HL-60 (cell line): Measurements from ENCODE around the gene HS3ST5.

ENCODE experiments used
- DNase-seq, 2 experiments: peaks; one replicate each; pipeline ENCODE4 v3.0.0-alpha.2; 2010 to 2020; ENCODE audit warnings: low read depth in 1 of 2, low spot score in 1 of 2
- H3K27ac ChIP-seq: fragments of 250-450 bp; sonication (Bioruptor Pico); replicated peaks from 2 replicates; pipeline ENCODE4 v1.5.1; 2020; ENCODE audit warnings: mild to moderate bottlenecking, moderate library complexity
- H3K27me3 ChIP-seq: fragments of 250-450 bp; sonication (Bioruptor Pico); 2 replicates; pipeline ENCODE4 v1.5.1; 2021; ENCODE audit warnings: mild to moderate bottlenecking, moderate library complexity; ENCODE audit not compliant: insufficient read depth, poor library complexity, severe bottlenecking
- H3K4me3 ChIP-seq: replicated peaks from 2 replicates; pipeline ENCODE4 v1.5.1; 2011; ENCODE audit warnings: mild to moderate bottlenecking, control low read depth, low read length; ENCODE audit not compliant: insufficient read depth
- CTCF ChIP-seq: IDR thresholded peaks from one replicate; pipeline ENCODE4 v1.5.1; 2011; ENCODE audit warnings: low read length, control low read depth, inconsistent platforms; ENCODE audit not compliant: insufficient read depth
- GABPA ChIP-seq: IDR thresholded peaks from 2 replicates; pipeline ENCODE4 v1.6.1; 2012; ENCODE audit warnings: low read depth
- POLR2AphosphoS5 ChIP-seq: IDR thresholded peaks from 2 replicates; pipeline ENCODE4 v1.6.1; 2012; ENCODE audit warnings: low read depth
- REST ChIP-seq: IDR thresholded peaks from 2 replicates; pipeline ENCODE4 v1.6.1; 2012; ENCODE audit warnings: low read depth; ENCODE audit not compliant: insufficient replicate concordance
- SPI1 ChIP-seq: IDR thresholded peaks from 2 replicates; pipeline ENCODE4 v1.6.1; 2012; ENCODE audit warnings: low read depth, mild to moderate bottlenecking, borderline replicate concordance

HS3ST5 gene

GRCh38 chr6:114158411-114158810 lies 184.4 kb downstream of the HS3ST5 start:
- H3K27me3 ChIP-seq: no peaks in the 10 kb centered on the region
- DNase-seq: no peak
- no peak overlapping the region for H3K27ac ChIP-seq
- TF ChIP-seq POLR2AphosphoS5 (no peak), SPI1 (no peak), GABPA (no peak), CTCF (no peak), REST (no peak)
- H3K4me3 ChIP-seq: no peak overlapping the region

- no peak overlapping the region for H3K4me3 ChIP-seq
- TF ChIP-seq SPI1 (no peak), REST (no peak), CTCF (no peak), POLR2AphosphoS5 (no peak), GABPA (no peak)
- H3K27me3 ChIP-seq: no peaks in the 10 kb centered on the region
- no peak overlapping the region for H3K27ac ChIP-seq
- DNase-seq: no peak
Measured at GRCh38 chr6:114157848-114158247, 185.0 kb downstream of the HS3ST5 start.

- H3K4me3 ChIP-seq: no peak overlapping the region
- DNase-seq: no peak
- H3K27me3 ChIP-seq: no peaks in the 10 kb centered on the region
- no peak for TF ChIP-seq CTCF
- no peak for TF ChIP-seq SPI1
- TF ChIP-seq GABPA: no peak
- no peak overlapping the region for H3K27ac ChIP-seq
Measured at GRCh38 chr6:114155763-114156162, 187.1 kb downstream of the HS3ST5 start.

GRCh38 chr6:114154812-114155211 lies 188.0 kb downstream of the HS3ST5 start:
- H3K27me3 ChIP-seq: no peaks in the 10 kb centered on the region
- no peak for DNase-seq
- TF ChIP-seq GABPA: no peak
- no peak for TF ChIP-seq POLR2AphosphoS5
- TF ChIP-seq CTCF: no peak
- TF ChIP-seq SPI1: no peak
- no peak for TF ChIP-seq REST
- H3K4me3 ChIP-seq: no peak overlapping the region
- H3K27ac ChIP-seq: no peak overlapping the region
